ENCODE measurements around the gene CPZ. TPM values are rescaled to one million over a fixed set of nuclear protein-coding genes. Genes with fewer than 3 reads are reported as not detected.
"Not testable (repeated sequence)": the region's sequence is repeated elsewhere in the genome, so short reads cannot be mapped to it uniquely, and the experiment has no call there.

Gene CPZ
- total RNA-seq, 1 experiment from 2014 or later, result not detected

GRCh38 chr4:8614365-8615193 lies 22.0 kb downstream of the CPZ start:
- DNase-seq (ENCODE audit: low read depth, low spot score), result no peak
- in situ Hi-C loops (cut with HindIII; ENCODE audit: low pct_unique_long_range_greater_than_20kb, low sequenced_read_pairs), result no loop called here

DNA sequence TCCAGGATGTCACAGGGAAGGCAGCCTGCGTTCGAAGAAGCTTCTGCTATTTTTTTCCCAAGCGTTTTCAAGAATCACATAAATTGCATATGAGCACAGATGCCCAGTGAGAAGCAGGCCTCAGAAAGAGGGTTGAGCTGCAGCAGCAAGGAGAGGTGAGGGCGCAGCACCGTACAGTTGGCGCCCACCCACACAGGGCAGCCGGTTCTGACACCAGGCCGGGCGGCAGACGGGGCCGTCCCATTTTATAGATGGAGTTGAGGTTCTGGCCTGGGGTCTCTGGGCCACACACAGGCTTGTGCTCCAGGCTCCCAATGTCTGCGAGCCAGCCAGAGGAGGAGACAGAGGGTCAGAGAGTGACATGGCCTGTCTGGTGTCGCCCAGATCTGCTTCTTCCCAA lies 22.8 kb downstream of the CPZ start:
- no peak for DNase-seq (ENCODE audit: low read depth, low spot score)
- in situ Hi-C loops (cut with HindIII; ENCODE audit: low pct_unique_long_range_greater_than_20kb, low sequenced_read_pairs), result no loop called here

GRCh38 chr4:8615921-8616787 lies 23.6 kb downstream of the CPZ start:
- in situ Hi-C loops (cut with HindIII; ENCODE audit: low pct_unique_long_range_greater_than_20kb, low sequenced_read_pairs), result no loop called here
- no peak for DNase-seq (ENCODE audit: low read depth, low spot score)

DNA sequence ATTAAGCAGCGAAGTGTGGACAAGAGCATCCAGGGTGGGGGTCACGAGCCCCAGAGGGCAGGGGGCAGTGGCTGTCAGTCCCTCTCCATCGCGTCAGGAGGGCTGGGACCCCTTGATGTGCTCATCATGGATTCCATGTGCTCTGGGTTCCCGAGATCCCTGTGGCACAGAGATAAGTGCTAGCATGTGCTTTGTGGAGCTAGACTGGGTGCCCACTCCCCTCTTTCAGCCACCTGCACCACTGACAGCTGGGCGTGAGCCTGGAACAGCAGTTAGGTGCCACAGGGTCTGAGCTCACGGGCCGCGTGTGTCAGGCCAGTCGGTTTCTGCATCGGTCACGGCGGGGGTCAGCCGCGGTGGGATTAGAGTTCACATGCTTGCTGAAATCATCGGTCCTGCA lies 24.3 kb downstream of the CPZ start:
- no peak for DNase-seq (ENCODE audit: low read depth, low spot score)

GRCh38 chr4:8617486-8618040 lies 25.0 kb downstream of the CPZ start:
- in situ Hi-C loops (cut with HindIII; ENCODE audit: low pct_unique_long_range_greater_than_20kb, low sequenced_read_pairs), result no loop called here

More for the DNA sequence above, 24.3 kb downstream of the CPZ start:
- in situ Hi-C loops (cut with HindIII; ENCODE audit: low pct_unique_long_range_greater_than_20kb, low sequenced_read_pairs), result no loop called here

DNA sequence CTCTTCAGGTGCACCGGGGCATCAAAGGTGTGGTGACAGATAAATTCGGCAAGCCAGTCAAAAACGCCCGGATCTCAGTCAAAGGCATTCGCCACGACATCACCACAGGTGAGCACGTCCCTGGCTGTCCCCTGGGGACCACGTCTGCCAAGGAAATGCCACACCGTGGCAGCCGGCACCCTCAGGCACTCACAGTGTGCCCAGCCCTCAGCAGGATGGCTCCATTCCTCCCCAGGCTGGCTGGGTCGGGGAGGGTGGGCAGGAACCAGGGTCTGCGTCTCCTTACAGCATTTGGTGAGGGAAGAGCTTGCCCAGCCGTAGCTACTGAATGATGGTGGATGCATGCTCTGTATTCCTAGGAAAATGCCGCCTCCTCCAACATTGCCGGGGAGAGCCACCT lies 25.9 kb downstream of the CPZ start:
- in situ Hi-C loops (cut with HindIII; ENCODE audit: low pct_unique_long_range_greater_than_20kb, low sequenced_read_pairs), result no loop called here
- DNase-seq (ENCODE audit: low read depth, low spot score), result no peak

More at GRCh38 chr4:8617486-8618040, 25.0 kb downstream of the CPZ start:
- no peak for DNase-seq (ENCODE audit: low read depth, low spot score)

- in situ Hi-C loops (cut with HindIII; ENCODE audit: low pct_unique_long_range_greater_than_20kb, low sequenced_read_pairs), result no loop called here
- DNase-seq (ENCODE audit: low read depth, low spot score), result no peak
Observed at GRCh38 chr4:8618961-8619720, 26.6 kb downstream of the CPZ start.

DNA sequence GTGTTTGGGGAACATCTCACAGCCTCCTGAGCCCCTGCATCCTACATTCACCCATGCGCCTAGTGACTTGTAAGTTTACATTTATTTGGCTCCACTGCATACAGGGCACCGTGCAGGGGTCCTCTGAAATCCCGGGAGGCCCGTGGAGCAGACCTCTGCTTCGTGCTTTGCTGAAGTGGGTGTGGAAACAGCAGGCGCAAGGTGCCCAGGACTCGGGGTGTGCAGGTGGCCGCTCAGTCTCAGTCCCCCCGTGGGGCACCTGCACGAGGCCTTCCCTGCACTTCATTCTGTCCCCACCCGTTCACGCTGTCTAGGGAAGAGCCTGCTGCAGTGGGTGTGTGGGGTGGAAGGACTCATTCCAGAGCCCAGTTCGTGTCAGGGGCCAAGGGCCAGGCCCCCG lies 28.6 kb downstream of the CPZ start:
- DNase-seq (ENCODE audit: low read depth, low spot score); in situ Hi-C loops (cut with HindIII; ENCODE audit: low pct_unique_long_range_greater_than_20kb, low sequenced_read_pairs): not testable (repeated sequence)

- DNase-seq (ENCODE audit: low read depth, low spot score); in situ Hi-C loops (cut with HindIII; ENCODE audit: low pct_unique_long_range_greater_than_20kb, low sequenced_read_pairs): not testable (repeated sequence)
Observed at GRCh38 chr4:8624601-8625272, 32.2 kb downstream of the CPZ start.

DNA sequence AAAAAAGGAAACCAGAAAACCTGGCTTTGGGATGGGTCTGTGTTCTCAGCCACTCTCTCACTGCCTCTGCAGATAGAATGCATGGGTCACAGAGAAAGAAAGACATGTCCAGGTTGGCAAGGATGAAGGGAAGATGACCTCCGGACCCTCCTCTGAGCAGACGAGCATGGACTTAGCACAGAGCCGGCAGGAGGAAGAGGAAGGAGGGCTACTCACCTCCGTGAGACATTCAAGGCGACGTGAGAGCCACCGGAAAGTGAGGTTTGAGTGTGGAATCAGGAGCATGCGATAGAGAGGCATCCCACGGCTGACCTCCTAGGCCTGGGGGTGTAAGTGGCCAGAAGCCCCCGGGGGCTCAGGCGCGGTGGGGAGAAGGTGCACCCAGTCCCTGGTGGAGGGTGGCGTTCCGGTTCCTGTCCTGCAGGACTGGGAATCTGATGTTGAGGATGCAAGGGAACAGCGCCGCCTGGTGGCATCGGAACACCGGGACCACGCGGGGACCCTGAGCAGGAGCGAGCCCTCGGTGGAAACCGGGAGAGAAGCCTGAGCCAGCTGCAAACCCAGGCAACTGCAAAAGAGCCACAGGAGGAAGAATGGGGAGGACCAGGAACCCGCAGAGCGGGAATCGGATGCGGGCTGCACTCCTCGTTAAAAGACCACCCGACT lies 37.8 kb downstream of the CPZ start:
- DNase-seq (ENCODE audit: low read depth, low spot score); in situ Hi-C loops (cut with HindIII; ENCODE audit: low pct_unique_long_range_greater_than_20kb, low sequenced_read_pairs): not testable (repeated sequence)

DNA sequence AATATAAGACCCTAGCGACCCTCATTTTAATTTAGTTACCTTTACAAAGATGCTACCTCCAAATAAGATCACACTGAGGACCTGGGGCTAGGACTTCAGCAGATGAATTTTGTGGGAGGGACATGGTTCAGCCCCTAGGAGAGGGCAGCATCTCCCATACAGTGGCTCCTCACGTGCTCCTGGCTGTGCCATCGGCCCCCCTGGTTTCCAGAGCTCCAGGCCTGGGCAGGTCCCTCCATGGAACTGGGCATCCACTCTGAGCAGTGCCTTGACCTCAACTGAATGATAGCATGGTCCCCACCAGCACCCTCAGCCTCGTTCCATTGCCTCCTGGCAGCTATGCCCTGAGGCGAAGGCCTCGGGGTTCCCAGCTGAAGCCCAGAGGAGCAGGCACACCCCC lies 39.3 kb downstream of the CPZ start:
- DNase-seq (ENCODE audit: low read depth, low spot score); in situ Hi-C loops (cut with HindIII; ENCODE audit: low pct_unique_long_range_greater_than_20kb, low sequenced_read_pairs): not testable (repeated sequence)

DNA sequence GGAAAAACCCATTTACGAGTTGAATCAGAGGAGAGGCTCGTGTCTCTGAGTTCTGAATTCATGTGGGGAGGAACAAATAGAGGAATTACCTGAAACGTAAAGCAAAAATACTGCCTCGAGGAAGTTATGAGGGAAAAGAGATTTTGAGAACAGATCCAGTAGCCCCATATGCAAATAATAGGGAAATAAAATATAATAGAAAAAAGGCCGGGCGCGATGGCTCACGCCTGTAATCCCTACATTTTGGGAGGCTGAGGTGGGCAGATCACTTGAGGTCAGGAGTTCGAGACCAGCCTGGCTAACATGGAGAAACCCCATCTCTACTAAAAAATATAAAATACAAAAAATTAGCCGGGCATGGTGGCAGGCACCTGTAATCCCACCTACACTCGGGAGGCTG lies 42.2 kb downstream of the CPZ start:
- DNase-seq (ENCODE audit: low read depth, low spot score); in situ Hi-C loops (cut with HindIII; ENCODE audit: low pct_unique_long_range_greater_than_20kb, low sequenced_read_pairs): not testable (repeated sequence)

DNA sequence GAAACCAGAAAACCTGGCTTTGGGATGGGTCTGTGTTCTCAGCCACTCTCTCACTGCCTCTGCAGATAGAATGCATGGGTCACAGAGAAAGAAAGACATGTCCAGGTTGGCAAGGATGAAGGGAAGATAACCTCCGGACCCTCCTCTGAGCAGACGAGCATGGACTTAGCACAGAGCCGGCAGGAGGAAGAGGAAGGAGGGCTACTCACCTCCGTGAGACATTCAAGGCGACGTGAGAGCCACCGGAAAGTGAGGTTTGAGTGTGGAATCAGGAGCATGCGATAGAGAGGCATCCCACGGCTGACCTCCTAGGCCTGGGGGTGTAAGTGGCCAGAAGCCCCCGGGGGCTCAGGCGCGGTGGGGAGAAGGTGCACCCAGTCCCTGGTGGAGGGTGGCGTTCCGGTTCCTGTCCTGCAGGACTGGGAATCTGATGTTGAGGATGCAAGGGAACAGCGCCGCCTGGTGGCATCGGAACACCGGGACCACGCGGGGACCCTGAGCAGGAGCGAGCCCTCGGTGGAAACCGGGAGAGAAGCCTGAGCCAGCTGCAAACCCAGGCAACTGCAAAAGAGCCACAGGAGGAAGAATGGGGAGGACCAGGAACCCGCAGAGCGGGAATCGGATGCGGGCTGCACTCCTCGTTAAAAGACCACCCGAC lies 43.5 kb downstream of the CPZ start:
- in situ Hi-C loops (cut with HindIII; ENCODE audit: low pct_unique_long_range_greater_than_20kb, low sequenced_read_pairs); DNase-seq (ENCODE audit: low read depth, low spot score): not testable (repeated sequence)

DNA sequence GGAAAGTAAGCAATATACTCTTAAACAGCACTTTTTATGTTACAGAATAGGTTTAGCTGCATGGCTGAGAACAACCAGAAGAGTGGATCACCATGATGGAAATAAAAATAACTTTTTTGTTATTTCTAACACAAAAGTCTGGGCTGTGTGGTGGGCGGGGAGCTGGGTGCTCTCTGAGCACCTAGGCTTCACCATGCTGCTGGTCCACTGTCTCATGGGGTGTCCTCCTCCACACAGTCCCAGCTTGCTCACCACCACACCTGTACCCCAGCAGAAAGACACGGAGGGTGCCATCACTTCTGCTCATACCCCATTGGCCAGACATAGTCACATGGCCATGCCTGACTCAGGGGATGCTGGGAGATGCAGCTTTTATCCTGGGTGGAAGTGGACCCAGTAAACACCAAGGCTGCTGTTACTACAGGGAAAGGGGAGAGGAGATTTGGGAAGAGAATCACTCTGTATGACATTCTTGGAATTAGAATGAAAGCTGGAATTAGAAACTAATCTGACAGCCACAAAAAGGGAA lies 45.0 kb downstream of the CPZ start:
- DNase-seq (ENCODE audit: low read depth, low spot score), result no peak
- in situ Hi-C loops (cut with HindIII; ENCODE audit: low pct_unique_long_range_greater_than_20kb, low sequenced_read_pairs), result no loop called here

GRCh38 chr4:8639021-8639420 lies 46.5 kb downstream of the CPZ start:
- in situ Hi-C loops (cut with HindIII; ENCODE audit: low pct_unique_long_range_greater_than_20kb, low sequenced_read_pairs), result no loop called here
- no peak for DNase-seq (ENCODE audit: low read depth, low spot score)
